ENCODE results near the gene PLCE1. TPM values are rescaled to one million over a fixed set of nuclear protein-coding genes. Genes with fewer than 3 reads are reported as not detected.

PLCE1 gene
- total RNA-seq, 4 donors from 2014 or later, result 13.5 to 23.0 (median 19.1) TPM

GRCh38 chr10:94027197-94027596 lies 33.5 kb downstream of the PLCE1 start:
- peaks cover 0 to 64% (median 2%) of the 10 kb centered on the region in 3 donors for H3K9me3 ChIP-seq
- TF ChIP-seq POLR2AphosphoS5 (IDR thresholded peaks at IDR 0.05) (no peak), POLR2A (IDR thresholded peaks at IDR 0.05) (no peak), EP300 (IDR thresholded peaks at IDR 0.05) (no peak)
- no peaks in the 10 kb centered on the region for H3K4me1 ChIP-seq
- 67 to 94% methylated on average over 1 to 2 of the region's 2 CpGs for WGBS, 2 donors (ENCODE audit: low coverage in 1 of 2)
- H3K36me3 ChIP-seq, result peaks cover 0 to 12% of the 10 kb centered on the region in 2 donors
- H3K4me3 ChIP-seq, result no peak overlapping the region
- no peak overlapping the region for H3K27ac ChIP-seq
- no peak for ATAC-seq
- H3K27me3 ChIP-seq, result no peaks in the 10 kb centered on the region

GRCh38 chr10:94029955-94030354 lies 36.2 kb downstream of the PLCE1 start:
- Histone ChIP-seq H3K27ac (no peak overlapping the region), H3K4me1 (no peaks in the 10 kb centered on the region), H3K4me3 (no peak overlapping the region), H3K27me3 (no peaks in the 10 kb centered on the region), H3K9me3 (peaks cover 0 to 62% (median 2%) of the 10 kb centered on the region in 3 donors), H3K36me3 (peaks cover 0 to 12% of the 10 kb centered on the region in 2 donors)
- no peak for ATAC-seq
- TF ChIP-seq EP300 (IDR thresholded peaks at IDR 0.05), result no peak
- TF ChIP-seq POLR2AphosphoS5 (IDR thresholded peaks at IDR 0.05), result no peak
- TF ChIP-seq CTCF (IDR thresholded peaks at IDR 0.05), result no peak
- no peak for TF ChIP-seq POLR2A (IDR thresholded peaks at IDR 0.05)

- Histone ChIP-seq H3K9me3 (peaks cover 0 to 2% (median 0%) of the 10 kb centered on the region in 3 donors), H3K36me3 (peaks cover 0 to 4% of the 10 kb centered on the region in 2 donors), H3K27ac (no peak overlapping the region), H3K4me1 (peaks cover 0 to 5% (median 0%) of the 10 kb centered on the region in 3 donors), H3K27me3 (no peaks in the 10 kb centered on the region), H3K4me3 (no peak overlapping the region)
- no peak for ATAC-seq
- WGBS, 2 donors (ENCODE audit: low coverage in 1 of 2), result 53 to 64% methylated on average over 3 of the region's 3 CpGs
- TF ChIP-seq EP300 (IDR thresholded peaks at IDR 0.05) (no peak), CTCF (IDR thresholded peaks at IDR 0.05) (no peak), POLR2A (IDR thresholded peaks at IDR 0.05) (no peak), POLR2AphosphoS5 (IDR thresholded peaks at IDR 0.05) (no peak)
These were observed 42.4 kb downstream of the PLCE1 start for GRCh38 chr10:94035982-94036765.

GRCh38 chr10:94036766-94037033 lies 43.0 kb downstream of the PLCE1 start:
- ATAC-seq, result no peak
- no peaks in the 10 kb centered on the region for H3K9me3 ChIP-seq
- H3K4me1 ChIP-seq, result peaks cover 0 to 5% (median 0%) of the 10 kb centered on the region in 3 donors
- WGBS, 2 donors (ENCODE audit: low coverage in 1 of 2), result 40 to 50% methylated on average over 1 of the region's 1 CpG
- TF ChIP-seq POLR2AphosphoS5 (IDR thresholded peaks at IDR 0.05) (no peak), EP300 (IDR thresholded peaks at IDR 0.05) (no peak), POLR2A (IDR thresholded peaks at IDR 0.05) (no peak), CTCF (IDR thresholded peaks at IDR 0.05) (no peak)
- no peak overlapping the region for H3K4me3 ChIP-seq
- no peaks in the 10 kb centered on the region for H3K36me3 ChIP-seq
- H3K27ac ChIP-seq, result no peak overlapping the region
- no peaks in the 10 kb centered on the region for H3K27me3 ChIP-seq

GRCh38 chr10:94037286-94037685 lies 43.6 kb downstream of the PLCE1 start:
- H3K4me3 ChIP-seq, result no peak overlapping the region
- H3K27ac ChIP-seq, result no peak overlapping the region
- peaks cover 0 to 5% (median 0%) of the 10 kb centered on the region in 3 donors for H3K4me1 ChIP-seq
- H3K27me3 ChIP-seq, result no peaks in the 10 kb centered on the region
- no peak for ATAC-seq
- no peaks in the 10 kb centered on the region for H3K36me3 ChIP-seq
- no peak for TF ChIP-seq POLR2A (IDR thresholded peaks at IDR 0.05)
- no peak for TF ChIP-seq CTCF (IDR thresholded peaks at IDR 0.05)
- 61 to 80% methylated on average over 2 to 3 of the region's 3 CpGs for WGBS, 2 donors (ENCODE audit: low coverage in 1 of 2)
- no peaks in the 10 kb centered on the region for H3K9me3 ChIP-seq

Data from gastroesophageal sphincter (tissue), 4 donors.